BJ (cell line): ENCODE data around the gene CENATAC. TPM values are rescaled to one million over a fixed set of nuclear protein-coding genes. Genes with fewer than 3 reads are reported as not detected.
"Not testable (repeated sequence)": the region's sequence is repeated elsewhere in the genome, so short reads cannot be mapped to it uniquely, and the experiment has no call there.

Experiments used
- CTCF ChIA-PET: fragments of 350-600 bp; formaldehyde crosslinking; extraction: SDS; loops from one replicate; lab custom pipeline; 2021; ENCODE audit warnings: antibody characterized with exemption, inconsistent platforms; lab: Yijun Ruan, JAX
- POLR2A ChIA-PET: fragments of 300-600 bp; sonication (Branson Sonifier 250); formaldehyde crosslinking; extraction: SDS; loops from one replicate; lab custom pipeline; 2021; ENCODE audit warnings: antibody characterized with exemption; lab: Charles Lee
- DNase-seq: peaks from one replicate; pipeline ENCODE4 v3.0.0-alpha.2; 2011; ENCODE audit warnings: low read depth
- H3K27me3 ChIP-seq: 2 replicates; pipeline ENCODE4 v1.6.0; 2011; ENCODE audit warnings: low read length; ENCODE audit not compliant: control insufficient read depth, insufficient read depth
- H3K36me3 ChIP-seq: 2 replicates; pipeline ENCODE4 v1.5.1; 2011; ENCODE audit warnings: low read length; ENCODE audit not compliant: control insufficient read depth, insufficient read depth
- H3K4me3 ChIP-seq: 2 replicates; pipeline ENCODE4 v1.5.1; 2011; ENCODE audit warnings: low read depth, mild to moderate bottlenecking, control low read depth, low read length
- polyA plus RNA-seq: library from polyadenylated mRNA; depleted of rRNA; stranded (reverse); fragments of >200 nt; gene quantifications from 2 replicates; pipeline ENCODE4 v1.2.3, GENCODE V29; 2011
- TF ChIP-seq, protein P1 (sequence below): IDR thresholded peaks from 2 replicates; pipeline ENCODE4 v1.5.1; 2011; ENCODE audit warnings: low read depth, mild to moderate bottlenecking, control low read depth, inconsistent platforms, low read length, moderate library complexity; ENCODE audit not compliant: insufficient read depth

CENATAC gene
- polyA plus RNA-seq, 1 experiment, result 10.5 TPM

- TF ChIP-seq, protein P1, sequence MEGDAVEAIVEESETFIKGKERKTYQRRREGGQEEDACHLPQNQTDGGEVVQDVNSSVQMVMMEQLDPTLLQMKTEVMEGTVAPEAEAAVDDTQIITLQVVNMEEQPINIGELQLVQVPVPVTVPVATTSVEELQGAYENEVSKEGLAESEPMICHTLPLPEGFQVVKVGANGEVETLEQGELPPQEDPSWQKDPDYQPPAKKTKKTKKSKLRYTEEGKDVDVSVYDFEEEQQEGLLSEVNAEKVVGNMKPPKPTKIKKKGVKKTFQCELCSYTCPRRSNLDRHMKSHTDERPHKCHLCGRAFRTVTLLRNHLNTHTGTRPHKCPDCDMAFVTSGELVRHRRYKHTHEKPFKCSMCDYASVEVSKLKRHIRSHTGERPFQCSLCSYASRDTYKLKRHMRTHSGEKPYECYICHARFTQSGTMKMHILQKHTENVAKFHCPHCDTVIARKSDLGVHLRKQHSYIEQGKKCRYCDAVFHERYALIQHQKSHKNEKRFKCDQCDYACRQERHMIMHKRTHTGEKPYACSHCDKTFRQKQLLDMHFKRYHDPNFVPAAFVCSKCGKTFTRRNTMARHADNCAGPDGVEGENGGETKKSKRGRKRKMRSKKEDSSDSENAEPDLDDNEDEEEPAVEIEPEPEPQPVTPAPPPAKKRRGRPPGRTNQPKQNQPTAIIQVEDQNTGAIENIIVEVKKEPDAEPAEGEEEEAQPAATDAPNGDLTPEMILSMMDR, result no peak
- POLR2A ChIA-PET, result no interaction called here
Measured at GRCh38 chr11:119016216-119017009, 18.5 kb downstream of the CENATAC start.

GRCh38 chr11:119017377-119017776, 19.4 kb downstream of the CENATAC start:
- Histone ChIP-seq H3K36me3 (peaks cover 12% of the 10 kb centered on the region), H3K4me3 (peak overlapping the region; percentile 85)
- POLR2A ChIA-PET, CTCF ChIA-PET, DNase-seq, H3K27me3 ChIP-seq: not testable (repeated sequence)

More at GRCh38 chr11:119016216-119017009, 18.5 kb downstream of the CENATAC start:
- CTCF ChIA-PET, result interaction anchor here (0.8 to 1.0 kb wide), 4 partner anchors 16 to 60 kb away, joined by 3 to 5 read pairs (median 4); partner anchors contain the start of genes CENATAC and UPK2
- no peak overlapping the region for H3K4me3 ChIP-seq
- H3K27me3 ChIP-seq, result no peaks in the 10 kb centered on the region
- peaks cover 11% of the 10 kb centered on the region for H3K36me3 ChIP-seq
- no peak for DNase-seq

DNA sequence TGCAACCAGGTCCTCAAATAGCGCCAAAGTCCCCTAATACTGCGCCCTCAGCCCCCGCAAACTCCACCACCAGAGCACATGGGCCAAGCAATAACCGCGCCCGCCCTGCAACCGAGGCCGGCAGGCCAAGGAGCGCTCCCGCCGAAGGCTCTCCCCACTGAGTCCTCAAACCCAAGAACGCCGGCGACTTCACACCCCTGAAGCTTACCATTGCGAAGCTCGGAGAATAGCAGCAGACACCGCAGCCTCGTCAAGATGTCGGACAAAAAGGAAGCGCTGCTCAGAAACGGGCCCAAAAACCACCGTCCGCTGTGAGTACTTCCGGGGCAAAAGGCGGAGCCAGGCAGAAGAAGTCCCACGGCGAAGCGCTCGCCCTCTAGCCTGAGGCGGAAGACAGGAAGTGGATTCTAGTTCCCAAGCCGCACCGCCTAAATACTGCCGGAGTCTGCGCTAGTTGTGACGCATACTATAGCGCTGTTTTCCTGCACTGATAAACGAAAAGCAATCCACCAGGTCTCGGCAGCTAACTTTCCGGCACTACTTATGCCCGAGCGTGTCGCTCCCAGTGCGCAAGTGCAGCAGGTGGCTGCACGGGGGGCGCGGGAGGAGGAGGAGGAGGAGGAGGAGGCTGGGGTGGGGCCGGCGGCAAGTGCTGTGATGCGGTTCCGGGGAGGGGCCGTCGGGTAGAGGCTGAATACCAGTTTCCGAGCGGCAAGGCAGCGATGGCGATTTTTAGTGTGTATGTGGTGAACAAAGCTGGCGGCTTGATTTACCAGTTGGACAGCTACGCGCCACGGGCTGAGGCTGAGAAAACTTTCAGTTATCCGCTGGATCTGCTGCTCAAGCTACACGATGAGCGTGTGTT, 20.4 kb downstream of the CENATAC start, which contains the start of the genes RPS25 and TRAPPC4:
TSS of gene RPS25 (minus strand) at position 270 of the 865 bp plus-strand sequence. CDS start at position 211, 59 bp downstream.
TSS of gene TRAPPC4 (plus strand) at position 693 of the 865 bp plus-strand sequence. CDS start at position 723, 30 bp downstream.
- TF ChIP-seq, protein P1, result no peak
- Histone ChIP-seq H3K4me3 (peak within 1 kb of the TSS; percentile 85), H3K36me3 (peaks cover 12% of the 10 kb centered on the region), H3K27me3 (no peaks in the 10 kb centered on the region)
- peak; percentile 76 for DNase-seq
- POLR2A ChIA-PET, result no interaction called here
- CTCF ChIA-PET, result interaction anchor here (0.7 to 3.4 kb wide), 4 partner anchors 12 to 329 kb away, joined by 3 to 13 read pairs (median 3); partner anchors contain the start of gene SLC37A4

DNA sequence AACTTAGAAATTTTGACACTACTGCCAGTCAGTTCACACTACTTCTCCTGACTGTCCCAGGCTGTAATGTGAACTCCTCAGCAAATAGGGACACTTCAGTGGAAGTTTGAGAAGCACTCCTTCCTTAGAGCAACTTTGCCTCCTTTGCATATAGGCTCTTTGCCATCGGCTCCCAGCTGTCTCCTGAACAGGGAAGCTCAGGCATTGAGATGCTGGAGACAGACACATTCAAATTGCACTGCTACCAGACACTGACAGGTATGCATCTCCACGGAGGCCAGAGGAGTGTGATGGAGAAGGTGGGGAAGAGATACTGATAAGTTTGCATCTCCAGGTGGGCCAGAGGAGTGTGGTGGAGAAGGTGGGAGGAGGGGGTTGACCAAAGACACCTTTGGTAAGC, 22.1 kb downstream of the CENATAC start:
- DNase-seq, result no peak
- TF ChIP-seq, protein P1, result no peak
- H3K36me3 ChIP-seq, result peaks cover 14% of the 10 kb centered on the region
- ChIA-PET CTCF (interaction anchor here (1.2 to 3.4 kb wide), 2 partner anchors 10 to 360 kb away, joined by 3 to 13 read pairs; partner anchors contain the start of gene SLC37A4), POLR2A (no interaction called here)
- peak overlapping the region; percentile 85 for H3K4me3 ChIP-seq
- H3K27me3 ChIP-seq, result no peaks in the 10 kb centered on the region

DNA sequence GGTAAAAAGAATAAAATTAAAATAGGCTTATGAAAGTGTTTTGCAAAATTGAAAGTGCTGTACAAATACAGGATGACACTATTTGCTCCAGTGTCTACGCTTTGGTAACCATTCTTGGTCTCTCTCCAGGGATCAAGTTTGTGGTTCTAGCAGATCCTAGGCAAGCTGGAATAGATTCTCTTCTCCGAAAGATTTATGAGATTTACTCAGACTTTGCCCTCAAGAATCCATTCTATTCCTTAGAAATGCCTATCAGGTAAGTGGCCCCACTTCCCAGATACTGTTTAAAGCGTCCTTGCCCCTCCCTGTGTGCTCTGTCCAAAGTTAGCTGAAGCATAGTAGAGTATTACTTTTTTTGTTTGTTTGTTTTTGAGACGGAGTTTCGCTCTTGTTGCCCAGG, 23.7 kb downstream of the CENATAC start:
- ChIA-PET CTCF (no interaction called here), POLR2A (no interaction called here)
- H3K27me3 ChIP-seq, result no peaks in the 10 kb centered on the region

More for the DNA sequence above, 23.7 kb downstream of the CENATAC start:
- no peak for DNase-seq
- Histone ChIP-seq H3K36me3 (peaks cover 8% of the 10 kb centered on the region), H3K4me3 (no peak overlapping the region)
- TF ChIP-seq, protein P1, result no peak
